Pancreas (tissue), 10 donors: ENCODE results near the gene MYOG. TPM values are rescaled to one million over a fixed set of nuclear protein-coding genes. Genes with fewer than 3 reads are reported as not detected.

Experiments
- ATAC-seq, 4 donors: fragments of 200-7000 bp; cut with Tn5 transposase; one replicate each; pipeline versions ENCODE4 v1.8.0 to v1.9.1; 2020; ENCODE audit warnings: mild to moderate bottlenecking in 4 of 4, moderate library complexity in 4 of 4
- DNase-seq, 6 donors: peaks; one replicate each; pipeline ENCODE4 v3.0.0-alpha.2; 2020
- FAIRE-seq: peaks from 2 replicates; lab custom pipeline; 2012; peaks lifted over from hg19 to GRCh38; lab: Jason Lieb, UNC
- H3K27ac ChIP-seq, 4 donors: fragments of 200-600 bp; sonication (generic); 1 replicate in 3 of 4; 2 replicates in 1 of 4; pipeline versions ENCODE4 v1.5.0 to v1.8.0; 2020
- H3K27me3 ChIP-seq, 4 donors: fragments of 200-600 bp; one replicate each; pipeline ENCODE4 v1.8.0; 2021
- H3K36me3 ChIP-seq, 3 donors: fragments of 200-600 bp; sonication (generic) in 1 of 3; one replicate each; pipeline versions ENCODE4 v1.5.0 to v1.8.0; 2020 to 2021
- H3K4me1 ChIP-seq, 3 donors: fragments of 200-600 bp; one replicate each; pipeline ENCODE4 v1.8.0; 2021
- H3K4me3 ChIP-seq, 4 donors: fragments of 200-600 bp; sonication (generic) in 2 of 4; one replicate each; pipeline versions ENCODE4 v1.5.0 to v1.8.0; 2020 to 2021
- H3K9me3 ChIP-seq, 4 donors: fragments of 200-600 bp; one replicate each; pipeline ENCODE4 v1.8.0; 2021
- WGBS, 2 donors: extraction: QIAGEN DNeasy Blood & Tissue Kit; methylation state at CpG; one replicate each; pipeline ENCODE4 v1.1.7; 2013; 5-methylcytosine and 5-hydroxymethylcytosine counted together
- intact Hi-C, 3 donors: fragments of 100-400 bp; cut with DNase I; formaldehyde crosslinking; loops; one replicate each; pipeline versions ENCODE4 v1.11.1 to v1.14.2; 2022
- polyA plus RNA-seq, 2 donors: library from polyadenylated mRNA; stranded (reverse); fragments of 200-250 nt; gene quantifications; one replicate each; pipeline ENCODE4 v1.2.3, GENCODE V29; 2013
- total RNA-seq, 6 donors: library from RNA; stranded (reverse); fragmentation: NEBNext Ultra II Directional in 4 of 6; extraction: Animal tissue kit (Norgen Biotek cat#: 25700) in 4 of 6; gene quantifications; one replicate each; pipeline versions ENCODE4 v1.2.1 to v1.2.4, GENCODE V29; 2021 to 2023
- TF ChIP-seq, protein P1 (sequence below), 4 donors: fragments of 200-600 bp; sonication (generic) in 3 of 4; IDR thresholded peaks; one replicate each; pipeline versions ENCODE4 v1.5.0 to v1.8.0; 2021; ENCODE audit warnings: antibody characterized with exemption in 4 of 4
- donor health status: healthy with polysubstance abuse.
- donor health status: DM: no; HTN: no; CAD: no; lungs with moderate emphysema.
- donor health status: DM: no; HTN: no; CAD: no.
- donor health status: control.
- donor health status: control.
- donor health status: Bipolar disorder and iron deficiency.
- donor health status: DM: yes; HTN: yes; CAD: no.
- donor health status: DM: no; HTN: no; CAD: no.
- donor health status: DM: no; HTN: no; CAD: no.
- donor health status: DM: yes; HTN: yes; CAD: no.

MYOG gene
- total and polyA plus RNA-seq, 8 donors = 0.07 TPM; not detected in 7

DNA sequence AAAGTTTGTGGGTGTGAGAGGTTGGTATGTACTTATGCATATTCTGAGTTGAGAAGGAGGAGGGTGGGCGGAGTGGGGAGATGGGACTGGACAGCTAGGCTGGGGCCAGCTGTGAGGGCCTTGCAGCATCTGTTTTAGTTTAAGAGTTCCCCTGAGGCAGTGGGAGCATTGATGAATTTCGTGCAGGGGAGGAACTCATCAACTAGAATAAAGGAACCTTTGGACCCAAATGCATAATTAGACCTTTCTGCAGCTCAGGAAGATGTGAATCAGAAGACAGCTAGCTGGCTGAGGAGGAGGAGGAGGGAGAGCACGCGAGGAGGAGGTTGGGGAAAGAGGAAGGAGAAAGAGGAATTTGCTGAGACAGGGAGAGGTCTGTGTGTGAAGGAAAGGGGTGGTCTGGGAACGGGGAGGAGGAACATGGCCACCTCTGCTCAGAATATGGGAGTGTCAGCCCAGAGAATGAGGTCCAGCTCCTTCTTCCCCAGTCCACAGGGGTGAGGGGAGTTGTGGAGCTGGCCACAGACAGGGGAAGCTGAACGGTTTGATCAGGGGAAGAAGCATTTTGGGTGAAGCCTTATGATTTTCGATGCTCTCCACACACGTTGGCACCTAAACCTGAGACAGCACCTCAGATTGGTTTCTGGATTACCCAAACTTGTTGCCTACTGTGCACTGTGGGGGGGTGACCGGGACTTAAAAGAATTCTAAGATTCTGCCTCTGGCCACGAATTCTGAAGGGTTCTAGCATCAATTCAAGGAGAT is 27.7 kb downstream of the MYOG start:
- no peaks in the 10 kb centered on the region for H3K36me3 ChIP-seq
- DNase-seq = no peak
- no peak overlapping the region for H3K4me3 ChIP-seq
- H3K9me3 ChIP-seq = no peaks in the 10 kb centered on the region
- TF ChIP-seq, protein P1, sequence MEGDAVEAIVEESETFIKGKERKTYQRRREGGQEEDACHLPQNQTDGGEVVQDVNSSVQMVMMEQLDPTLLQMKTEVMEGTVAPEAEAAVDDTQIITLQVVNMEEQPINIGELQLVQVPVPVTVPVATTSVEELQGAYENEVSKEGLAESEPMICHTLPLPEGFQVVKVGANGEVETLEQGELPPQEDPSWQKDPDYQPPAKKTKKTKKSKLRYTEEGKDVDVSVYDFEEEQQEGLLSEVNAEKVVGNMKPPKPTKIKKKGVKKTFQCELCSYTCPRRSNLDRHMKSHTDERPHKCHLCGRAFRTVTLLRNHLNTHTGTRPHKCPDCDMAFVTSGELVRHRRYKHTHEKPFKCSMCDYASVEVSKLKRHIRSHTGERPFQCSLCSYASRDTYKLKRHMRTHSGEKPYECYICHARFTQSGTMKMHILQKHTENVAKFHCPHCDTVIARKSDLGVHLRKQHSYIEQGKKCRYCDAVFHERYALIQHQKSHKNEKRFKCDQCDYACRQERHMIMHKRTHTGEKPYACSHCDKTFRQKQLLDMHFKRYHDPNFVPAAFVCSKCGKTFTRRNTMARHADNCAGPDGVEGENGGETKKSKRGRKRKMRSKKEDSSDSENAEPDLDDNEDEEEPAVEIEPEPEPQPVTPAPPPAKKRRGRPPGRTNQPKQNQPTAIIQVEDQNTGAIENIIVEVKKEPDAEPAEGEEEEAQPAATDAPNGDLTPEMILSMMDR (IDR thresholded peaks at IDR 0.05) = no peak
- WGBS, 2 donors = 40 to 43% methylated on average over 9 to 10 of the region's 10 CpGs
- no peak for FAIRE-seq
- H3K27me3 ChIP-seq = no peaks in the 10 kb centered on the region
- ATAC-seq = peak in 1 of 4 donors; percentile 64
- H3K4me1 ChIP-seq = no peaks in the 10 kb centered on the region
- intact Hi-C loops = no loop called here
- no peak overlapping the region for H3K27ac ChIP-seq

DNA sequence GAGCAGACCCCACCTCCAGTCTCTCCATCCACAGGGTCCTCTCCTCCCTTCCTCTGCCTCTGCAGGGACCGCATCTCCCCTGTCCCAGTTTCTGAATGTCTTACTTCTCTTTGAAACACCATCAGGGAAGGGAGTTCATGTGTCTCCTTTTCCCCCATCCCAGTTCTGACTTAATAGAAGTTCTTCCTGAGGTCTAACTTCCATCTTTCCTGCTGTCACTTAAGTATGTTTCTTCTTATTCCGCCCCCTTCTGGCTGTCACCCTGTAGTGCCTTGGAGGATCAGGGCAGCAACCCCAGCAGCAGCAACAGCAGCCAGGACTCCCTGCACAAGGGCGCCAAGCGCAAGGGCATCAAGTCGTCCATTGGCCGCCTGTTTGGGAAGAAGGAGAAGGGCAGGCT is 29.3 kb downstream of the MYOG start:
- intact Hi-C loops = no loop called here
- no peaks in the 10 kb centered on the region for H3K4me1 ChIP-seq
- ATAC-seq (no peak), DNase-seq (no peak), FAIRE-seq (no peak)
- H3K4me3 ChIP-seq = no peak overlapping the region
- no peak overlapping the region for H3K27ac ChIP-seq
- no peaks in the 10 kb centered on the region for H3K27me3 ChIP-seq
- no peaks in the 10 kb centered on the region for H3K9me3 ChIP-seq
- TF ChIP-seq, protein P1 (IDR thresholded peaks at IDR 0.05) = no peak
- no peaks in the 10 kb centered on the region for H3K36me3 ChIP-seq
- 75 to 84% methylated on average over 6 of the region's 6 CpGs for WGBS, 2 donors

DNA sequence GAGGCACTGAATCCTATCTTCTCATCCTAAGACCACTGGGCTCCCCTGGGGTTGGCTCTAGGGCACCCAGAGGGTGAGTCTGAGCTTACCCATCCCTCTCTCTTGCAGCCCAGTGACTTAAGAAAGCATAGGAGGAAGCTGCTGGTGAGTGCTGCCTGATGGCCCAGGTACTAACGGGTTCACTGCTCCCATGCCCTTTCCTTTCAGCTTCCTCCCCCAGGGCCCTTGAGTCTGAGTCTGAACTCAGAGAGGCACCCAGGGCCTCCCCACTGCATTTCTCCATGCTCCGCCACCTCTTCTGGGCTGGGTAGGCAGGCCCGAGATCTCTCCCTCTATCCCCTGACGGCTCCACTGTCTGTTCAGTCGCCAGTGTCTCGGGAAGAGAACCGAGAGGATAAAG is 29.8 kb downstream of the MYOG start:
- Histone ChIP-seq H3K4me1 (no peaks in the 10 kb centered on the region), H3K27ac (no peak overlapping the region), H3K9me3 (no peaks in the 10 kb centered on the region), H3K36me3 (no peaks in the 10 kb centered on the region), H3K4me3 (no peak overlapping the region), H3K27me3 (no peaks in the 10 kb centered on the region)
- no peak for FAIRE-seq
- TF ChIP-seq, protein P1 (IDR thresholded peaks at IDR 0.05) = no peak
- DNase-seq = no peak
- 78 to 91% methylated on average over 7 of the region's 7 CpGs for WGBS, 2 donors
- intact Hi-C loops = no loop called here
- ATAC-seq = no peak

DNA sequence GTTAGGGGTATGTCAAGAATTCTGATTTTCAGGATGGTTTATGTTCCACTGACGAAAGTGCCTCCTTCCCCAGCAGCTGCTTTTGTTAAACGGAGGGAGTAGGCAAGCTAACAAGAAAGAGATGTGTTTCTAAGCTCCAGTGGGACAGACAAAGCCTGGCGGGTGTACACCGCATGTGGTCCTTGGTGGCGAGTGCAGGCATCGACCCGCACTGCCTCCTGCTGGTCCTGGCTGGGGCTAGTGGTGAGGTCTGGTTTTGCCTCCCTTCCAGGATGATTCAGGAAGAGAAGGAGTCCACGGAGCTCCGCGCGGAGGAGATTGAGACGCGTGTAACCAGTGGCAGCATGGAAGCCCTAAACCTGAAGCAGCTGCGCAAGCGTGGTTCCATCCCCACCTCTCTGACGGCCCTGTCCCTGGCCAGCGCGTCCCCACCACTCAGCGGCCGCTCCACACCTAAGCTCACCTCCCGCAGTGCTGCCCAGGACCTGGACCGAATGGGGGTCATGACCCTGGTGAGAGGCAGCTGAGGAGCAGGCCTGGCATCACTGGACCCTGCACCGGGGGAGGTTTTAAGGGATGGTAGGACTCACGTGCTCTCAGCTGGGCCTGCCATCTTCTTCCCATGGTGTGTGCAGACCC is 30.5 kb downstream of the MYOG start:
- Histone ChIP-seq H3K27ac (no peak overlapping the region), H3K9me3 (no peaks in the 10 kb centered on the region), H3K4me1 (no peaks in the 10 kb centered on the region), H3K36me3 (no peaks in the 10 kb centered on the region), H3K4me3 (no peak overlapping the region), H3K27me3 (no peaks in the 10 kb centered on the region)
- FAIRE-seq (no peak), ATAC-seq (no peak), DNase-seq (no peak)
- TF ChIP-seq, protein P1 (IDR thresholded peaks at IDR 0.05) = no peak
- intact Hi-C loops = no loop called here
- WGBS, 2 donors = 82 to 83% methylated on average over 23 to 24 of the region's 24 CpGs

DNA sequence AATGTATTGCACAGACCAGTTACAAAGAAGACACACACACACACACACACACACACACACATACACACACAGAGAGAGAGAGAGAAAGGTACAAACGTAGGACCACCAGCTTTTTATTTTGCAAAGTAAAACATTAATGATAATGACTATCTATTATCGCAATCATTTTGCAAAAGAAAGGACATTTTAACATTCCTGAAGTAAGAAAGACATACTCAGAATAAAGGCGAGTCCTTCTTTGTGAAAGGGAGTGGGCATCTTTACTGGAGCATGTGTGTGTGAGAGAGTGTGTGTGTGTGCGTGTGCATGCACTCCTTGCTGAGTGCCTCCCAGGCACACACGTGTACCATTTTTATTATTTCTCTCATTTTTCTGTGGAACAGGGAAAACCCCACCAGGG is 31.2 kb downstream of the MYOG start:
- DNase-seq (no peak), FAIRE-seq (no peak), ATAC-seq (no peak)
- Histone ChIP-seq H3K36me3 (no peaks in the 10 kb centered on the region), H3K27me3 (no peaks in the 10 kb centered on the region), H3K4me3 (no peak overlapping the region), H3K9me3 (no peaks in the 10 kb centered on the region), H3K27ac (no peak overlapping the region), H3K4me1 (no peaks in the 10 kb centered on the region)
- intact Hi-C loops = no loop called here
- 65 to 67% methylated on average over 5 of the region's 5 CpGs for WGBS, 2 donors
- TF ChIP-seq, protein P1 (IDR thresholded peaks at IDR 0.05) = no peak
